ENCODE results near the gene ACSF3.

- TF ChIP-seq CTCF (IDR thresholded peaks at IDR 0.05) (no peak), POLR2AphosphoS5 (IDR thresholded peaks at IDR 0.05; ENCODE audit: low read depth, low read length) (no peak)
Measured at GRCh38 chr16:89056592-89056991, 37.1 kb upstream of the ACSF3 start.

All from Panc1 (cell line).